ENCODE data around the gene KDM4C.

DNA sequence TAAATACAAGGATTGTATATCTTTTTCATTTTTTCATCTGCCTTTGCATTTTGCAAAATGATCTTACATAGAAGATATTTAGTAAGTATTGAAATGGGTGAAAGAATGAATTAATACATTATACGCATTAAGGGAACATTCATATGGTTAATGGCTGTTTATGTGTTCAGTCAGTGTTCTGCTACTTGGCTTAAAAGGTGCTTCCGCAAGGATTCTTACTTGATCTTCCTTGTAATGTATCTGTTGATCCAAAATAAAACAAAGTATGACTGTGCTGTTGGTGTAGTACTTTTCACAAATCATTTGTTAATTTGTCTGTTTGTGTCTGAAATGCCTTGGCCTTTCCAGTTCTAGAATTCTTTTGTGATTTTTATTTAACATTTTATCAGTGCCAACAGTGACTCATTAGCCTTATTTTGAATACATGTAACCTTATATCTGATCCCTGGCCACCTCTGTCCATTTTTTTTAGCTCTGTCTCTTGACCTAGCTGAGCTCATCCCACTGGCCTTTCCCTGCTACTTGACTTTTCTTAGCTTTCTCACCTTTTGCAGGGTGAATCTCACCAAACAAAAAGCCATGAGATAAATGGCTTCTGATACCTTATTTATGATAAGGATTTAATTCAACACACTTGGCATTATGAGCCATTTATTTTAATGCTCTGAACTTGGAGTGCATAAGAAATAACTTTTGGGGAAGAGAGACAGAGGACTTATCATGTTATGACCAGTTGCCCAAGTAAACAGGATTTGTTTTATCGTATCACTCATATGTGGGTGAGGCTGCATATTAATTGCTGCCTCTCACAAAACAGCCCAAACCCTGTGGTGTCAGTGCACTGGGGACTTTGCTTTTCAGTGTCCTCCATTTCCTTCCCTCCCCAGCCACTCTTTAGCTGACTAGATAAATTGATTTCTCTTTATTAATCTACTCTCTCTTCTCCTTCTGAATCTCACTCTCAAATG, 340.3 kb downstream of the KDM4C start:
- TF ChIP-seq EZH2phosphoT487 (IDR thresholded peaks at IDR 0.05; ENCODE audit: insufficient read depth, low read depth) (no peak), EZH2 (IDR thresholded peaks at IDR 0.05; ENCODE audit: insufficient read depth, poor library complexity, severe bottlenecking) (no peak)
